HPDE6-E6E7 (cell line): ENCODE results near the gene KHSRP.

Source experiments
- DNase-seq: peaks from one replicate; pipeline ENCODE4 v3.0.0; 2011; ENCODE audit warnings: missing footprints; ENCODE audit errors: extremely low spot score

Gene KHSRP, protein sequence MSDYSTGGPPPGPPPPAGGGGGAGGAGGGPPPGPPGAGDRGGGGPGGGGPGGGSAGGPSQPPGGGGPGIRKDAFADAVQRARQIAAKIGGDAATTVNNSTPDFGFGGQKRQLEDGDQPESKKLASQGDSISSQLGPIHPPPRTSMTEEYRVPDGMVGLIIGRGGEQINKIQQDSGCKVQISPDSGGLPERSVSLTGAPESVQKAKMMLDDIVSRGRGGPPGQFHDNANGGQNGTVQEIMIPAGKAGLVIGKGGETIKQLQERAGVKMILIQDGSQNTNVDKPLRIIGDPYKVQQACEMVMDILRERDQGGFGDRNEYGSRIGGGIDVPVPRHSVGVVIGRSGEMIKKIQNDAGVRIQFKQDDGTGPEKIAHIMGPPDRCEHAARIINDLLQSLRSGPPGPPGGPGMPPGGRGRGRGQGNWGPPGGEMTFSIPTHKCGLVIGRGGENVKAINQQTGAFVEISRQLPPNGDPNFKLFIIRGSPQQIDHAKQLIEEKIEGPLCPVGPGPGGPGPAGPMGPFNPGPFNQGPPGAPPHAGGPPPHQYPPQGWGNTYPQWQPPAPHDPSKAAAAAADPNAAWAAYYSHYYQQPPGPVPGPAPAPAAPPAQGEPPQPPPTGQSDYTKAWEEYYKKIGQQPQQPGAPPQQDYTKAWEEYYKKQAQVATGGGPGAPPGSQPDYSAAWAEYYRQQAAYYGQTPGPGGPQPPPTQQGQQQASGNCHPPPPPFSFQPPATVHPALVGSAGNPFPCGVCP

DNA sequence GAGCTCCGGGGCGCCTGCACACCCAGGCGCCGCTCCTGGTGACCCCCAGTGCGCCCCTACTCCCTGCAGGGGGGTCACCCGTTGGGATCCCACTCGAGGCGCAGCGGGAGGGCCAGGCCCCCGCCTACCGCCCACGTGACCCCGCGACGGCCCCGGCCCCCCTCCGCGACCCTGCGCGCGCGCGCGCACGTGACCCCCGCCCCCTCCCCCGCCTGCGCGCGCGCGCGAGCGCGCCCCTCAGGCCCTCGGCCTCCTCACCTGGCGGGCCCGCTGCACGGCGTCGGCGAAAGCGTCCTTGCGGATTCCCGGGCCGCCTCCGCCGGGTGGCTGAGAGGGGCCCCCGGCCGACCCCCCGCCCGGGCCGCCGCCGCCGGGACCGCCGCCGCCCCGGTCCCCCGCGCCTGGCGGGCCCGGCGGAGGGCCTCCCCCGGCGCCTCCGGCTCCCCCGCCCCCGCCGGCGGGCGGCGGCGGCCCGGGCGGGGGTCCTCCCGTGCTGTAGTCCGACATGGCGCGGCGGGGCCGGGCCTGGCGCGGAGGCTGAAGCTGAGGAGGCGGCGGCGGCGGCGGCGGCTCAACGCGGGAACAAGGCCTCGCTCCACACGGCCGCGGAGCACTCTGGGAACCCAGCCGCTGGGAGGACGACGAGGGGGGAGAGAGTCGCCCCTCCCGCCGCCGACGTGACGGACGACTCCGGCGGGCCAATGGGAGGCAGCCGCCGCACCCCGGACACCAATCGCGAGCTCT lies at the start of gene KHSRP:
Gene KHSRP (minus strand): TSS at position 617 of the 744 bp plus-strand sequence. CDS start 110 bp downstream, at position 507.
- DNase-seq = no peak

GRCh38 chr19:6473647-6474046 lies 49.0 kb upstream of the KHSRP start:
- no peak for DNase-seq

DNA sequence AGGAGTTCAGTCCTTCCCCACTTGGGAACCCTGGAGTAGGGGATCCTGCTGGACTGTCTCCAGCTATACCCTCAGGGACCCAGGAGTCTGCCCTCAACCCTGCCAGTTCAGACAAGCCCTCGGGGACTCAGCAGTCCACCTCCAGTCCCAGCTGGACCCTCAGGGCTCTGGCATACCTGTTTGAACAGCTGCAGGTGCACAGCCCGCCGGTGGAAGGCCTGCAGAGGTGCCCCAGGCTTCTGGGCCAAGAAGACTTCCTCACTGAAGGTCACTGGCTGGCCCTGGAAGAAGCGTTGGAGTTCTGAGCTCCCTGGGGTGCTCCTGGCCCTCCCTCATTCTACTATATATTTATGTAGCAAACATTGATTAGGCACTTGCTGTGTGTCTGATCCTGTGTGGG lies 48.1 kb upstream of the KHSRP start:
- no peak for DNase-seq

GRCh38 chr19:6471076-6471475 lies 46.5 kb upstream of the KHSRP start:
- no peak for DNase-seq

DNA sequence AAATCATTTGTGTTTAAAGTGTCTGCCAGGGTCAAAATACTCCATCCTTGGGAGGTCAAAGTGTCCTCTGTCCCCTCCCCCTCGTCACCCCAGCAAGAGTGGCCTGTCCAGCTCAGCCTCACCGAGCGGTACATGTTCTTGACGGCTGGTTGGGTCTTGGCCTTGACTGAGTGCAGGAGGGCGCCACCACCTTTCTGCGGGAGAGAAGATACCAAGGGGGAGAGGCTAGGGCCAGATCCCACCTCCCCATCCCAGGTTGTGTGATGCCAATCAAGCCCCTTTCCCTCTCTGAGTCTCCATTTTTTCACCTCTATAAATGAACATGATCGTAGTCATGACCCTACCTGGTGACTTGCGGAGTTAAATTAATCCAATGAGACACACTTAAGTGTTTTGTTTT lies 45.6 kb upstream of the KHSRP start:
- DNase-seq = no peak

GRCh38 chr19:6467384-6467783 lies 42.8 kb upstream of the KHSRP start:
- no peak for DNase-seq

DNA sequence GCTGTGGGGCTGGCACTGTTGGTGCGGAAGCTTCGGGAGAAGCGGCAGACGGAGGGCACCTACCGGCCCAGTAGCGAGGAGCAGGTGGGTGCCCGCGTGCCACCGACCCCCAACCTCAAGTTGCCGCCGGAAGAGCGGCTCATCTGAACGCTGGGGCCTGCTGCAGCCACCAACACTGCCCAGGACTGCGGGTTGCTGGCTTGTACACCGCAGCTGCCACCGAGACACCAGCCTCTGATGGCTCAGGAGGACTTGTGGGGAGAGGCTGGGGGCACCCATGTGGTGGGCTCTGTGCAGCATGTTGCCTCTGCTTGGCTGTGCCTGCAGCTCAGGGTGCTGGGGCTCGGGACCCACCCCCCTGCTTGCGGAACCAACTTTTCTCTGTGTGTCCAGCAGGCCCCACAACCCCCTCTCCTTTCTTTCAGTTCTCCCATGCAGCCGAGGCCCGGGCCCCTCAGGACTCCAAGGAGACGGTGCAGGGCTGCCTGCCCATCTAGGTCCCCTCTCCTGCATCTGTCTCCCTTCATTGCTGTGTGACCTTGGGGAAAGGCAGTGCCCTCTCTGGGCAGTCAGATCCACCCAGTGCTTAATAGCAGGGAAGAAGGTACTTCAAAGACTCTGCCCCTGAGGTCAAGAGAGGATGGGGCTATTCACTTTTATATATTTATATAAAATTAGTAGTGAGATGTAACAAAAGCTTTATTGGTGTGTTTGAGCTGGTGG lies 42.1 kb upstream of the KHSRP start:
- no peak for DNase-seq

DNA sequence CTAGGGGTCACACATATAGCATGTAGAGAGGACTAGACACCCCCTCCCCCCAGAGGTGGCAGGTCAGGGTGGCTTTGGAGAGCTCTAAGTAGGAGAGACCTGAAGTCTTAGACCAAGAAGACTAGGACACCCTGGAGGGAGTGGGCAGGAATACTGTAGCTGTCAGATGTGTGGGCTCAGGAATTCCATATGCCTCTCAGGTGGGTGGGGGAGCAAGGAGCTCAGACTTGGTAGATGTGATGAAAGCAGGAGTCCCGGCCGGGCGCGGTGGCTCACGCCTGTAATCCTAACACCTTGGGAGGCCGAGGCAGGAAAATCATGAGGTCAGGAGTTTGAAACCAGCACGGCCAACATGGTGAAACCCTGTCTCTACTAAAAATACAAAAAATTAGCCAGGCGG lies 41.1 kb upstream of the KHSRP start:
- DNase-seq = no peak

GRCh38 chr19:6465006-6465405 lies 40.4 kb upstream of the KHSRP start:
- no peak for DNase-seq

DNA sequence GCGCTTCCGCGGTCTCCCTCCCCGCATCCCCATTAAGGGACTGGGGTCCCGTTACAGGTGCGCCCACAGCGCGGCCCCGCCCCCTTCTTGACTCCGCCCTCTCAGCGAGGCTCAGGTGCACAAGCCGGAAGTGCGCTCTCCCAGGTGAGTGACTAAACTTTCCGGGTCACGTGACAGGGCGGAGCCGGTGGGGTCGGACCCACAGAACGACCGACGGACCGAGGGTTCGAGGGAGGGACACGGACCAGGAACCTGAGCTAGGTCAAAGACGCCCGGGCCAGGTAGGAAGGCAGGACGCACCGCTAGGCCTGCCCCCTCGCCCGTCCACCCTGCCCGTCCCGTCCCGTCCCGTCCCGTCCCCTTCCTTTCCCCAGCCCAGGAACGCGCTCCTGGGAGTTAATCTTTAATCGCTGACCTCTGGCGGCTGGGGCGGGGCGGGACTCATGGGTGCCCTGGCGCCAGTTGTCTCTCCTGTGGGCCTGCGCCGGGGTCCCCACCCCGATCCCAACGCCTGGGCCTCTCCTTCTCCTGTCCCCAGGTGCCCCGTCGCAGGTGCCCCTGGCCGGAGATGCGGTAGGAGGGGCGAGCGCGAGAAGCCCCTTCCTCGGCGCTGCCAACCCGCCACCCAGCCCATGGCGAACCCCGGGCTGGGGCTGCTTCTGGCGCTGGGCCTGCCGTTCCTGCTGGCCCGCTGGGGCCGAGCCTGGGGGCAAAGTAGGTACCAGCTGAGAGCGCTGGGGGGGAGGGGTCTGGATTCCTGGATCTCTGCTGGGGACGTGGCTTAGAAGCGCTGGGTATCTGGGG lies 39.7 kb upstream of the KHSRP start, which contains the start of gene CRB3:
Gene CRB3 (plus strand): TSS at position 202 of the 804 bp plus-strand sequence. CDS start 431 bp downstream, at position 633.
- peak; percentile 93 for DNase-seq

DNA sequence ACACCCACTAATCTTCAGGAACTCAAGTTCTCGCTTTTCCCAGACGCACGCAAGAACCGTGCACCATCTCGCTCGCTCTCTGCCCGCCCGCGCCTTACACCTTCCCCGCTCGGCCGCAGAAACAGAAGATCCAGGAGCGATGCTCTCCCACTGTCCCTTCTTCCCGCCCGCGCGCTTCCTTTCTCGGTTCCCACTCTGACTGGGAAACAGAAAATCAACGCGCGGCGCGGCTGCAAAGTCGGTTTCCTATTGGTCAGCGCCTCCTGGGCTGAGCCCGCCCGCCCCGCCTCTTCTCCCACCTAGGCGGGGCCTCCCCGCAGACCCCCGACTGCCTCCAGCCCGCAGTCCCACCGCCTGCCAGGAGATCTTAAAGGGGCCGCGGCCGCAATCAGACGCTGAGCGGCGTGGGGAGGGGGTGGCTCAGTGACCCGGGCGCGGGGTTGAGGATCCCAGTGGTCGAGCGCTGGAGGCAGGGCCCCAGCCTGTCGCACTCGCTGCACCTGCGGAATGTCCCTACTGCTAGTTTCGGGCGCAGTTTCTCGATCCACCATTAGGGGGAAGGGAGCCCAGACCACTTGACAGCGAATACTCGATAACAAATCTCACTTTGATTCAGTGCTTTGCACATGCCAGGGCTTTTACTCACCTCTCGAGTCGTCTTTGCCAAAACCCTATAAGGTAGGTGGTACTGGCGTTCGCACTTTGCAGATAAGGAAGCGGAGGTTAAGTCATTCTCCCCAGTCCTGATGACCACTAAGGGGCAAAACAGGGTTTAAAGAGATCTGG lies 35.7 kb upstream of the KHSRP start:
- DNase-seq = peak; percentile 88

DNA sequence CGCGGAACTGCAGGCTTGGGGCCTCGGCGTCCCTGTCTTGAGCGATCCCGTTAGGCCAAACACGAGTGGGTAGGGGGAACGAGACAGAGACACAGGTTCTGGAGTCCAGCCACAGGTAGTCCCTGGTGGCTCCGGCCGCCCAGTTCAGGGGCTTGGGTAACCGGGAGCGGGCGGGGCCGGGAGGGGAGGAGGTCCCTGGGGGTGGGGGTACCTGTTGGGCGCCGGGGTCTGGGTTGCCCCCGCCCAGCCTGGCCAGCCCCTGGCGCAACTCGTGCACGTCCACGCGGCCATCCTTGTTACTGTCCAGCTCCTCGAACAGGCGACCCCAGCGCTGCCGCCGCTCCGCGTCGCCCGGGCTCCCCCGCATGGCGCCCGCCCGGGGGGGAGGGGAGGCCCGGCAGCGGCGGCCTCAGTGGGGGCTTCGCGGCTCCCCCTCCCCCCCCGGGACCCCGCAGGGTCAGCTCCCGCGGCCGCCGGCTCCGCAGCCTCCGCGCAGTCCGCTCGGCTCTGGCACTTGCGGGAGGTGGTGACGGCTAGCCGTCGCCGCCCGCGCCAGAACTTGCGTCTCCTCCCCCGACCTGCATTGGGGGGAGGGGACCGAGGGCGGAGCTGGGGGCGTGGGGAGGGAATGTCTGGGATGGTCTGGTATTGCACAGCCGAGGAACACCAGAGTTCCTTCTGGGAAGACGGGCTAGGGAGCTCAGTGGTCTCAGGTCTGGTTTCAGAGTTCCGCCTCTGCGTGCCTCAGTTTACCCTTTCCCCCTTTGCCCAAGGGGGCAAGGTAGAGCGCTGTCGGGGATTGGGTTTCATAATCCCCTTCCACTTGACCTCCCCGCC lies 34.9 kb upstream of the KHSRP start, which contains the start of gene SLC25A23:
Gene SLC25A23 (minus strand): TSS at position 531 of the 837 bp plus-strand sequence. CDS start 164 bp downstream, at position 367.
- DNase-seq = peak; percentile 74

DNA sequence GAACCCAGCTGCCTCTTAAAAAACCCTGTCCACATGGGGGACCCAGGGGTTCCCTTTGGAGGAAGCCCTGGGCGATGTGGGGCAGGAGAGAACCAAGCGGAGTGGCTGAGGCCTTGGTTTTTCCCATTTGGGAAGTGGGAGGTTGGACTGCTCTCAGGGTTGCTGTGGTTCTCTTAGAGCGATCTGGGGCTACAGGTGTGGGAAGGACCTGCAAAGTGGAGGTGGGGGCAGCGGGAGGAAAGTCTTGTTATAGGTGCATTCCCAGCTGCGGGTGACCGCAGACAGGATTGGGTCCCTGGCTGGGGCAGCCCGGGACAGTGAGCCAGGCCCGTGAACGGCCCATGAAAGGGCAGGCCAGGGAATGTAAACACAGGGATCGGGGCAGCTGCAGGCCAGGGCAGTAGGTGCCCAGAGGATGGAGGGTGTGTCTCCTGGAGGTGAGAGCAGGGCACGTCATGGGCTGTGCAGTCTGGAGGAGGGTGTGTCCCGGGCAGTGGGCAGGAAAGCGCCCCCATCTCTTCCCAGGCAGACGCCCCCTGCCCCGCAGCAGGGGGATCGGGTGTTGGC lies 34.2 kb upstream of the KHSRP start:
- DNase-seq = no peak

GRCh38 chr19:6457958-6458694 lies 33.5 kb upstream of the KHSRP start:
- no peak for DNase-seq

DNA sequence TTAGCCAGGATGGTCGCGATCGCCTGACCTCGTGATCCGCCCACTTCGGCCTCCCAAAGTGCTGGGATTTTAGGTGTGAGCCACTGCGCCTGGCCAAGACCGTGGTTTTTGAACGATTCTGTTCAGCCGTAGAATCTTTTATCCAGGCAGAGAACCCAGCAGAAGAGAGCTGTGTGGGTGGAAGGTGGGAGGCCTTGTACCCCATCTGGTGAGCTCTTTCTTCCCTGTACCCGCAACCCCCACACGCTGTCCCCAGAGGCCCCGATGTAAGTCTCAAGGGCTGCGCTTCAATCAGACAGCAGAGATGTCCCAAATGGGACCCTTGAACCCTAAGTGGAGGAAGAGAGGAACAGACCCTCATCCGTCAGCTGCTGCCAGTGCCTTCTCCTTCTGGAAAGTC lies 31.3 kb upstream of the KHSRP start:
- no peak for DNase-seq

GRCh38 chr19:6453951-6454565 lies 29.4 kb upstream of the KHSRP start:
- no peak for DNase-seq

DNA sequence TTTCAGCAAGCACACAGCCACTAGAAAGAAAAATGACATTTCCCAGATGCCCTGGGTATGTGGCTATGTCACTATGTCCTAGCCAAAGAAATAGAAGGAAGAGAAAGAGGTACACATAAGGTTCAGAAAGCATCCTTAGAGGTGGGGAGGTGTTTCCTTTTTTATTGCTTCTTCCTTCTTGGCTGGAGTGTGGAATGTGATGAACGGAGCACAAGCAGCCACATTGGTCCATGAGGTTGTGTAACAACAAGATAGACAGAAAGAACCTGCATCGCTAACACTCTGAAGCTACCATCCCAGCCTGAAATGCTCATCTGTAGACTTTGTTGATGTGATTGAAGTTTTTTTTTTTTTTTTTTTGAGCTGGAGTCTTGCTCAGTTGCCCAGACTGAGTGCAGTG lies 28.3 kb upstream of the KHSRP start:
- no peak for DNase-seq
